Left renal cortex interstitium (tissue), 4 donors: ENCODE data around the gene MAP2K7. TPM values are rescaled to one million over a fixed set of nuclear protein-coding genes. Genes with fewer than 3 reads are reported as not detected.

ENCODE experiments used
- DNase-seq, 4 donors: peaks; one replicate each; pipeline ENCODE4 v3.0.0-alpha.2; 2013; ENCODE audit warnings: low read depth in 4 of 4, low spot score in 2 of 4, missing footprints in 1 of 4
- polyA plus RNA-seq, 4 donors: library from polyadenylated mRNA; unstranded; fragments of 120-200 nt; gene quantifications; one replicate each; pipeline ENCODE4 v1.2.1, GENCODE V29; 2013; ENCODE audit not compliant: insufficient read length in 4 of 4

Gene MAP2K7
- polyA plus RNA-seq, 4 donors = 21.3 to 46.6 (median 36.5) TPM

DNA sequence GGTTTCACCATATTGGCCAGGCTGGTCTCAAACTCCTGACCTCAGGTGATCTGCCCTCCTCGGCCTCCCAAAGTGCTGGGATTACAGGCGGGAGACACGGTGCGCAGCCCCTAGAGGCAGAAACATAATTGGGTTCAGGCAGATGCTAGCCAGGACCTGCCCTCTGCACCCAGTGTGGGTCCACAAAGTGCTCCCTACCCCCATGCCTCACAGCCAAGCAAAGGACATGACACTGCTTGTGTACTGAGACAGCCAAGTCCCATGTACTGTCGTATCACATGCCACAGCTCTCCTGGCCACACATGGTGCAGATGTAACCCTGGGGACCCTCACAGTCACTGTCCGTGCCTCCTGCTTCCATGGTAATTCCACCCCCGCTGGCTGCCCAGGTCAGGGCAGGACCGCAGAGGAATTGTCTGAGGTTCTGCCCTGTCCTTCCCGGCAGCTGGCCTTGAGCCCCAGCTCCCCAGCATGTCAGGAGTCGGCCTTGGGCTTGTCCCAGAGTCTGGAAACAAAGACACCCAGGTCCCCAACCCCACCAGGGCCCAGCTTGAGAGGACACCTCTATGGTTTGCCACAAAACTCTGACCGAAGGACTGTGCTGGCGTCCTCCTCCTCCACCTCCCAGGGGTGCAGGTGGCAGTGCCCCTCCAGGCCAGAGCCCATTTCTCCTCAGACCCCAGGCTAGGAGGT is 37.1 kb upstream of the MAP2K7 start:
- no peak for DNase-seq

DNA sequence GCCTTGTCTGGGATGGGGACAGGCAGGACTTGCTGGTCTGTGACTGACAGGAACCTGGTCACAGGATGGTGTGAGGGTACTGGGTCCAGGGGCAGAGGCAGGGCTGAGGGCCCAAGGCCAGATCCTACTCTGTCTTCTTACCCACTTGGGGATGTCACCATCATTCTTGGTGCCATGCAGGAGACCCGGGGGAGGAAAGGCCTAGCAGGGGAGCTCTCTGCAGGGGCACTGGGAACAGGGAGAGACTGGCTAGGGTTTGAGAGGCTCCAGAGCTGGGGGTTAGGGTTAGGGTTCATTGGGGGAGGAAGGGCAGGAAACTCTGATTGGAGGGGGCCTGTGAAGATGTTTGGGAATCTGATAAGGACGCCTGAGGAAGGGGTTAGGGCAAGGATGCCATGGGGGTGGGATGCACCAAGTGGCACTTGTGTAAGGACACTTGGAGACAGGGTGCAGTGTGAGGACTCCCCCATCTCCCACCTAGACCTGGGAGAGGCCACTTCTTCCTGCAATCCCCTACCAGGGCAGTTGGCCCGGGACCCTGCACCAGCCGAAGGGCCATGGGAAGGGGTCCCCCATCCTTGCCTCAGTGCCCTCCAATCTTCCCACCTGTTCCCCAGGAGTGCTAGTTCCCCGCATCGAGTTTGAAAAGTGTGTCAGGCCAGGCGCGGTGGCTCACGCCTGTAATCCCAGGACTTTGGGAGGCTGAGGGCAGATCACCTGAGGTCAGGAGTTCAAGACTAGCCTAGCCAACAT is 36.4 kb upstream of the MAP2K7 start:
- no peak for DNase-seq

DNA sequence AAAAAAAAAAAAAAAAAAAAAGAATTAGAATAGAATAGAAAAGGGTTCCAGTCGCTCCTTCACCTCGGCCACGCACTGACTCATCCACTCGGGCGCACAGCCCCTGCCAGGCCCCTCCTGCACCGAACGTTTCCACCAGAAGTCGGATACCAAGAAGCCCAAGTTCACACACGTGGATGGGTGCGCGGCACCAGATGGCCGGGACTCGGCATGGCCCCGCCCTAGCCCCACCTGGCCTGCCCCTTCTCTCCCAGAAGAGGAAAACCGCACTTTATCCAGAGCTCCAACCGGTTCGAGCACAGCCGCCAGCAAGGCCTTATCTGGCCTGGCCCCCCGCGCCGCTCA is 35.4 kb upstream of the MAP2K7 start:
- no peak for DNase-seq

DNA sequence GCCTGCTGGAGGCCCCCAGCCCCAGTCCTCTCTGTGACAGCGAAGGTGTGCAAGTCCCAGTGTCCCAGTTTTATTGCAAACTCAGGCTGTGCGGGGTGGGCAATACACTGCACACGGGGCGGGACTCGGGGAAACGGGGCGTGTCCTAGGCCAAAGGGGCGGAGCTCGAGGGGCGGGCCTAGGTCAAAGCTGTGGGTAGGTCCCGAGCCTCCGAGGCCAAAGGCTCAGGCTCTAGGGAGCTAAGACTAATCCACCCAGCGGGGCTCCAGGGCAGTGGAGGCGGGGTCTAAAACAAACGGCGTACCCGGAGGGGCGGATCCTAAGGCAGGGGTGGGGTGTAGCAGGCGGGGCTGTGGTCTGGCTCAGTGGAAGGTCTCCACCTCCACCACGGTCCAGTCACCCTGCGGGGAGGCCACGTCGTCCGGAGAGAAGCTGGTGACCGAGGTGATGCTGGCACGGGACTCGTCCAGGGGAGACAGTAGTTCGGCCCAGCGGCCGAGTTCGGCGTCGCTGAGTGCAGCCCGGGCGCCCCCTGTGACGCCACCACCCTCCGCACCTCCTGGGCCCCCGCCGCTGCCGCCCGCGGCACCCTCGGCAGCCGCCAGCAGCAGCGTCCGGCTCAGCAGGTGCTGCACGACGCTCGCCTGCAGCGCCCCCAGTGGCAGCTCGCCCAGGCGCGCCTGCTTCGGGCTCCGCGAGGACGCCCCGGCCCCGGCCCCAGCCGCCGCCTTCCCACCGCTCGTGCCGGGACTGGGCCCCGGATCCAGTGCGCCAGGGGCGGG is 34.8 kb upstream of the MAP2K7 start:
- no peak for DNase-seq

DNA sequence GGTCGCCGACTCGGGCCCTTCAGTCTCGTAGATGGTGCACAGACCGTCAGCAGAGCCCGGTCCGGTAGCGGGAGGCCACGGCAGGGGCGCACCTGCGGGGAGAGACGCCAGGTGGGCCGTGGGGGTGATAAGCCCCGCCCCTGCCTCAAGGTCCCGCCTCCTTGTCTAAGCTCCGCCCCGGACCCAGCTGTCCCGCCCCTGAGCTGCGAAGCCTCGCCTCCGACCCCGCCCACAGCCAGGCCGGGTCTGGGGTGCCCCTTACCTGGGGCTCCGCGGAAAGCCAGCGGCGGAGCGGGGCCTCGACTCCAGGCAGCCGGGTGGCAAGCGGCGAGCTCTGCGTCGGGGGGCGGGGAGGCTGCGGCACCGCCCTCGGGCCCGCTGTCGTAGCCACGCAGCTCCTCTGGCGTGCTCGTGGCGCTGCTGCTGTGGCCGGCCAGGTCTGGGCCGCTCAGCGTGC is 34.2 kb upstream of the MAP2K7 start:
- DNase-seq = no peak

DNA sequence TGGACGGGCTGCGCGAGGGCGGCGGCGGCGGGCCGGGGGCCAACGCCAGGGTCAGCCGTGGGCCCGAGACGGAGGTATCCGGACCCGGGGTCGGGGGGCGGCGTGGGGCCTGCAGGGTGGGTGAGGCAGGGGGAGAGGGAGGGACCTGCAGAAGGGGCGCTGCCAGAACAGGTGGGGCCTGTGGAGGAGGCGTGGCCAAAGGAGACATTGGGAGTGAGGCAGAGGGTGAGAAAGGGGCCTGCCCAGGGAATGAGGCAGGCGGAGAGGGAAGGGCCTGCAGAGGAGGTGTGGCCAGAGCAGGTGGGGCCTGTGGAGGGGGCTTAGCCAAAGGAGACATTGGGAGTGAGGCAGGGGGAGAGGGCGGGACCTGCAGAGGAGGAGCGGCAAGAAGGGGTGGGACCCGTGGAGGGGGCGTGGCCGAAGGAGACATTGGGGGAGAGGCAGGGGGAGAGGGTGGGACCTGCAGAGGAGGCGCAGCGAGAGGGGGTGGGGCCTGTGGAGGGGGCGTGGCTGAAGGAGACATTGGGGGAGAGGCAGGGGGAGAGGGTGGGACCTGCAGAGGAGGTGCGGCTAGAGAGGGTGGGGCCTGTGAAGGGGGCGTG is 33.7 kb upstream of the MAP2K7 start:
- no peak for DNase-seq

DNA sequence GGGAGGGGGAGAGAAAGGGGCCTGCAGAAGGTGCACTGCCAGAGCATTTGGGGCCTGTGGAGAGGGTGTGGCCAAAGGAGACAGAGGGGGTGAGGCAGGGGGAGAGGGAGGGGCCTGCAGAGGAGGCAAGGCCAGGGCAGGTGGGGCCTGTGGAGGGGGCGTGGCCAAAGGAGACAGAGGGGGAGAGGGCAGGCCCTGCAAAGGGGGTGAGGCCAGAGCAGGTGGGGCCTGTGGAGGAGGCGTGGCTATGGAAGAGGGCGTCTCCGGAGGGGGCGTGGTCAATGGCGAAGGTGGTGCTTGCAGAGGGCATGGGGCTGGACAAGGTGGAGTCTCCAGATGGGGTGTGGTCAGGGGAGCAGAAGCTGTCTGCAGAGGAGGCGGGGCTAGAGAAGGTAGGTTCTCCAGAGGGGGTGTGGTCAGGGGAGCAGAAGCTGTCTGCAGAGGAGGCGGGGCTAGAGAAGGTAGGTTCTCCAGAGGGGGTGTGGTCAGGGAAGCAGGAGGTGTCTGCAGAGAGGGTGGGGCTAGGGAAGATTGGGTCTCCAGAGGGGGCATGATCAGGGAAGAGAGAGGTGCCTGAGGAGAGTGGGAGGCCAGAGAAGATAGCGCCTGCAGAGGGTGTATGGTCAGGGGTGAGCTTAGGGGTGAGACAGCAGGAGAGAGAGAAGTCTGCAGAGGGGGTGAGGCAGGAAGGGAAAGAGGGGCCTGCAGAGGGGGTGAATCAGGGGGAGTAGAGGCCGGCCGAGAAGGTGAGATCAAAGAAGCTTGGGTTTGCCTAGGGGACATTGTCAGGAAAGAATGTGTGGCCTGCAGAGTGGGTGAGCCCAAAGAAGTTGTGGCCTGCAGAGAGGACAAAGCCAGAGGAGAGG is 32.9 kb upstream of the MAP2K7 start:
- DNase-seq = no peak

DNA sequence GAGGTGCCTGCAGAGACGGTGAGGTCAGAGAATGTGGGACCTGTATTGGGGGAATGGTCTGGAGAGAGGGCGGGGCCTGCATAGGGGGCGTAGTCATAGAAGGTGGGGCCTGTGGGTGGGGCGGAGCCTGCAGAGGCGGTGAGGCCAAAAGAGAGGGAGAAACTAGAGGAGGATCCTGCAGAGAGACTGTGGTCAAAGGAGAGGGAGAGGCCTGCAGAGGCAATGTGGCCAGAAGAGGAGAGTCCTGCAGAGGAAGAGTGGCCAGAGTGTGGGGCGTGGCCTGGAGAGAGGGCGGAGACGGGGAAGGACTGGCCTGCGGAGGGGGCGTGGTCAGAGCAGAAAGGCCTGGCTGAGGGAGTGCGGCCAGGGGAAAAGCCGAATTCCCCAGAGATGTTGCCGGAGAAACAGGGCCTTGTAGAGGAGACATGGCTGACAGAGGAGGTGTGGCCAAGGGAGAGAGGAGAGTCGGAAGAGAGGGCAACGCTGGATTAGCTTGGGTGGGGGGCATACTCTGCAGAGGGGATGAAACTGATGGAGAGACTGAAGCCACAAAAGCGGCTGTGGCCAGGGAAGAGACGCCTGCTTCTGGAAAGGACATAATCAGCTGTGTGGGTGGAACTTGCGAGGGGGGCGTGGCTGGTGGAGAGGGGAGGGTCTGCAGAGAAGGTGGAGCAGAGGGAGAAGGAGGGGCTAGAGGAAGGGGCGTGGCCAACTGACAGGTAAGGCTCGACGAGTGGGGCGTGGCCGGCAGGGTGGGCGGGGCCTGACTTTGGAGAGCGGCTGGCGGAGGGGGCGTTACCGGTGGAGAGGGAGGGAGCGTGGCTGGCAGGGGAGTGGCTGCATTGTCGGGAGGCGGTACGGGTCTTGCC is 32.0 kb upstream of the MAP2K7 start:
- no peak for DNase-seq

DNA sequence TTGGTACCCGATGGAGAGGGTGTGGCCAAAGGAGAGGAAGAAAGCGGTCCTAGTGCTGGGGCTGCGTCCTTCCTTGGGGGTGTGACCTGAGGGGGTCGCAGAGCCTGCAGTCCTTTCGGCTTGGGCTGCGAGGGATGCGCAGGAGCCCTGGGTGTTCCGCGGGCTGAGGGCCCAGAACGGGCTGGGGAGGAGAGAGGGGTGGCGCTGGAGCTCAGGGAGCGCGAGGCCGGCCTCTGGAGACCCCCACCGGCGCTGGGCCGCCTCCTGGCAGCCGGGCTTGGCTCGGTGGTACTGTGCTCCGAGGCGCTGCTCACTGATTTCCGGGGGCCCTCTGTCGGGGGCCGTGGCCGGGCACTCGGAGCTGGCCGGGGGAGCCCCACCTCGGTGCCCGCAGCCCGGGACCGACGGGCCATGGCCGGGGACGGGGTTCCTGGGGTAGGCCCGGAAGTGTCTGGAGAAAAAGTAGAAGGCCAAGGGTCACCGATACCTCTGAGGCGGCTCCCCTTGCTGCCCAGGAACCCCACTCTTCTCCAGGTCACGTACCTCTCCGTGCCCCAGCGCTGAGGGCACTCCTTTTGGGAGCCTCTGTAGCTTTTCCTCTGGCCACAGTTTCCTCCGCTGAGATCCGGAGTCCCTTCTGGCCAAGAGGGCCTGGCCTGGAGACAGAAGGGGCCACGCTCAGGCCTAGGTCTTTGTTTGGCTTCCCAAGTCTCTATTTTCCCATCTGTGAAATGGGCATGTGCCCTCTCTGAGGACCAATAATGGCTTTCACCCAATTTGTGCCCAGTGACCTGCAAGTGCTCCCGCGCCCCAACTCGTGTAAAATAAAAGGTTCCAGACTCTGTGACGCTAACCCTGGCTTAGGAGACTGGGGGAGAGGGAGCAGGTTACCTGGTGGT is 31.1 kb upstream of the MAP2K7 start:
- DNase-seq = no peak

DNA sequence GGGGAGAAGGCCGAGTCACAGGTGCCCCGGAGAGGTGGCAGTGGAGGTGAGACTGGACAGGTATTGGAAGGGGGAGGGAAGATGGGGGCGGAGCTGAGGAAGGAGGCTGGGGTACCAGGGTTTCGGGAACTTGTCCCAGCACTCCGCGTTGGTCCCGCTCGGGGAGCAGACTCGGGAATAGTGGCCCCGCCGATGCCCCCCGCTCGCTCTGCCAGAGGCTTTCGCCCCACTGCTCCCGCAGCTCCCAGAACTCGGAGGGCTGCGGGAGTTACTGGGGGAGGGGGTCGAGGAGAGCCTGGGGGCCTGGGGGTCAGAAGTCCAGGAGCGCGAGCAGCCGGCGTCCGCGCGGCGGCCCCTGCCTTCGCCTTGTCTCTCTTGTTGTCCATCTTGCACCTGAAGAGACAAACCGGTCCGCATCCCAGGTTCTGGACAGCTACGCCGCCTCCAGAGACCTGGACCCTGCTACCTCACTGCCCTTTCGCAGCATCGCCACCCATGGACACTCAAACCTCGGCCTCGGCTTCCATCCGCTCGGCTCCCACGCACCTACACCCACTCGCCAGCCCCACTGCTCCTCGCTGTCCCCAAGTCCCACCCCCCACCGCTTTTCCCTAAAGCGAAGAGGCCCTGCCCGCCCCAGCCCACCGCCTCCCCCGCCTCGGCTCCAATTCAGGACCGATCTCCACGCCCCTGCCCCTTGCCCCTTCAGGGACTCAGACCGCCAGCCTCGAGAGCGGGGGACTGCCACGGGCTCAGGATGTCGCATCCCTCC is 30.2 kb upstream of the MAP2K7 start:
- DNase-seq = no peak

DNA sequence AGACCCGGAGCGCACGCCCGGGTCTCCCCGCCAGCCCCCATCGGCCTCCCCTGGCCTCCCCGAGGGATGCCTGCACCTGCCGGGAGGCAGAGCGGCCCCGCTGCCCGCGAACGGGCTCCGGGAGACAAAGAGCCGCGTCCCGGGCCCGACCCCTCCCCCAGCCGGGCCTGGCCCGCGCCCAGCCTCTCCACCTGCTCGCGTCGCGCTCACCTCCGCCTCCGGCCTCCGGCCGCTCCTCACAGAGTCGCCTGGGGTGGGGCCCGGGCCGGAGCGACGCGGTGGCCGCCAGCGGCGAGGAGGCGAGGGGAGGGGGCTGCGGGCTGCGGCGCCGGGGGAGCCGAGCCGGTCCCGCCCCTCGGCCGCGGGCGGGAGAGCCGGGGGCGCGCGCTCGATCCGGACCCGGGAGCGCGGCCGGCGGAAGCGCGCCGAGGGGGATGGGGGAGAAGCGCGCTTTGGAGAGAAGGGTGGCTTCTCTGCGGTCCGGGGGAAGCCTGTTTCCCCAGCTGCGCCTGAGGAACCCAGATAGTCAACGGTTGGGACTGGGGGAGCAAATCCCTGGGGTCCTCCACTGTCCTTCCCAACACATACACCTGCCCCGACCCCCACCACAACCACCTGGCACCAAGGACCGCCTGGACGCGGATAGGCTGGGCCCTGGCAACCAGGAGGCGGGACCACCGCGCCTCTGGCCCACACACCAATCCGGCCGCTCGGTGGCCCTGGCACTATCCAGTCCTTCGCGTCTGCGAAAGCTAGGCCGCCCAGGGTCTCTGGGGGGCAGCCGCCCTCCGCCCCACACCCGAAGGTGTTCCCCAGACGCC is 29.4 kb upstream of the MAP2K7 start, which contains the start of gene PRR36:
PRR36 (minus strand) TSS at position 315 of the 821 bp plus-strand sequence. CDS start 701 bp downstream, outside the sequence.
- DNase-seq = no peak

DNA sequence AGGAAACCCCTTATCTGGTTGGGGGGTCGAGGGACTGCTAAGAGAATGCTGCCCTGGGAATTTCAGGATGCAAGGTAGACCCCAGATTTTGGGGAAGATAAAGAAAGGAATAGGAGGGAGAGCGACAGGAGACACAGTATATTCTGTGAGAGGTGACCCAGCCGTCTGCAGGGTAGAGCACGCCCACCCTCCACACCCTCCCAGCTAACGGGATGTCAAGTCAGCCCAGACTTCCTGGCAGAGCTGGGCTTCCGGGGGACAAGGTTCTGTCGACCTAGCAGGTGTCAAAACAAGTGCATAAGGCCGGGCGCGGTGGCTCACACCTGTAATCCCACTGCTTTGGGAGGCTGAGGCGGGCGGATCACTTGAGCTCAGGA is 28.8 kb upstream of the MAP2K7 start:
- DNase-seq = no peak

DNA sequence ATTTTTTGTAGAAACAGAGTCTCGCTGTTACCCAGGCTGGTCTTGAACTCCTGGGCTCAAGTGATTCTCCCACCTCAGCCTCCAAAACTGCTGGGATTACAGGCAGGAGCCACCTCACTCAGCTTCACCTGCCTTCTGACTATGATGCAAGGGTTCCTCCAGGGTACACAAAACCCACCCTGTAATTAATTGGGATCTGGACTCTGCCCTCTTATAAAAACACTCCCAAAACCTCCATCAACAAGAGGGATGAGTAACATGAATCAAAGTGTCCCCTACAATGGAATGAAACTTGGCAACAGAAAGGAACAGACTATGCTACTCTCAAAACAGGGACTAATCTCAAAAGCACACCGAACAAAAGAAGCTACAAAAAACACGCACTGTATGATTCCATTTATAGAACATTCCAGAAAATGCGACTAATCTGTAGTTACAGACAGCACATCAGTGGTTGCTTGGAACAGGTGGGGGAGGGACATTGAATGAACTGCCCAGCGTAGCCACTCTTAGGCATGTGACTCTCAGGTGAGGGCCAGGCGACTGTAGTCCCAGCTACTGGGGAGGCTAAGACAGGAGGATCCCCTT is 26.3 kb upstream of the MAP2K7 start:
- no peak for DNase-seq

DNA sequence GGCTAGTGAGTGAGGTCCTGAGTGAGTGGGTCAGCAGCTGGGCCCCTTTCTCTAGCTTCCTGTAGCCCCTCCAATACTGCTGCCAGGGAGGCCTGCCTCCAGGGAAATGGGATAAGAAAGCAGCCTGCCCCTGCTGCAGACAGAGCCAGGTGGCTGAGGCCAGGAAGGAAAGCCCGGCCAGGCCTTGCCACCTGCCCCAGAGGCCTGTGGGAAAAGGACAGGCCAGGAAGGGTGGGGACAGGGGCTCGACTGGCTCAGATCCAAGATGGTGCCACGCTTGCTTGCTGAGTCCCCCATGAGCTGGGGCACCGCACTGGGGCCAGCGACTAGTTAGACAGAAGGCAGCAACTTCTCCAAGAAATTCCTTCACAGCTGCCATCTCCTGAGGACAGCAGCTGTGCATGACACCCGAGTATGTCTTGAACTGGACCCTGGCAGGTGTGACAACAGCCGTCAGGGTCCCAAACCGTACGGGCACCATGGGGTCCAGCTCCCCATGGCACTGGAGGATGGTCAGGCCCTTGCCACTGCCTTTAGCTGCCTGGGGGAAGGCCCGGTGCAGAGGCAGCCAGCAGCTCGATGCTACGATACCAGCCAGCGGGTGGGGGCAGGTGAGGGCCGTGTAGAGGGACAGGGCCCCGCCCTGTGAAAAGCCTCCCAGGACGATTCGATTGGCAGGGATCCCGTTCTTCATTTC is 24.4 kb upstream of the MAP2K7 start:
- DNase-seq = no peak

DNA sequence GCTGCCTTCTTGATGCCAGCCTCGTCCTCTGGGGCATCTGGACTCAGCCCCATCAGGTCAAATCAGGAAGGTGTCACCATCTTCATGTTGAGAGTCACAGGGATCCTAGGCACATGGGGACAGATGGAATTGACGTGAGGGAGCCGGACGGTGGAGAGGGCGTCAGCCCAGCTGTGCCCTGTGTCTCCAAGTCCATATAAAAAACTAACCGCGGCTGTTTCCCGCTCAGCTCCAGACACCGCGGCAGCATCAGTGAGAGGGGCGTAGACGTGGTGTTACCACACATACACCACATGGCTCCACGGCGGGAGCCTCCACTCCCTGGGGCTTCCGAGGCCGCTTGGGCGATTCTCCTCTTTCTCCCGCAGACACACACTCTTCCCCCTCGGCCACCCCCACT is 23.8 kb upstream of the MAP2K7 start:
- DNase-seq = no peak

DNA sequence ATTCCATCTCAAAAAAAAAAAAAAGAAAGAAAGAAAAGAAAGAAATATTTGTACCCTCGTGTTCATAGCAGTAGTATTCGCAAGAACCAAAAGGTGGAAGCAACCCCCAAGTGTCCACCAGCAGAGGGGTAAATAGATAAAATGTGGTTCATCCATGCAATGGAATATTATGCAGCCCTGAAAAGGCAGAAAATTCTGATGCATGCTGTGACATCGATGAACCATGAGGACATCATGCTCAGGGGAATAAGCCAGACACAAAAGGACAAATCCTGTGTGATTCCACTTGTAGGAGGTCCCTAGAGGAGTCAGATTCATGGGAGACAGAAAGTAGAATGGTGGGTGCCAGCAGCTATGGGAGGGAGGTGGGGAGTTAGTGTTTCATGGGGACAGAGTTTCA is 21.8 kb upstream of the MAP2K7 start:
- DNase-seq = no peak
